ENCODE data around the gene NMNAT1. TPM values are rescaled to one million over a fixed set of nuclear protein-coding genes. Genes with fewer than 3 reads are reported as not detected.
A peak's percentile ranks its signal among the peaks of the same experiment; 100 is the strongest.
"Not testable (repeated sequence)": the region's sequence is repeated elsewhere in the genome, so short reads cannot be mapped to it uniquely, and the experiment has no call there.

Gene NMNAT1
- total RNA-seq, 1 donor = 10.5 TPM

GRCh38 chr1:9996624-9997582 lies 53.6 kb downstream of the NMNAT1 start, which contains the start of gene RBP7:
TSS of gene RBP7 (plus strand) at chr1:9997228. CDS start at chr1:9997259, 31 bp downstream.
- Histone ChIP-seq H3K9me3 (ENCODE audit: low read depth, low read length) (no peaks in the 10 kb centered on the region), H3K36me3 (ENCODE audit: insufficient read depth, low read length) (no peaks in the 10 kb centered on the region), H3K27ac (ENCODE audit: low read depth, low read length) (no peak within 1 kb of the TSS), H3K27me3 (ENCODE audit: insufficient read depth, low read length) (peaks cover 25% of the 10 kb centered on the region), H4K20me1 (ENCODE audit: insufficient read depth, low read length) (no peaks in the 10 kb centered on the region), H3K4me3 (ENCODE audit: insufficient read depth, low read length) (peak within 1 kb of the TSS; percentile 53), H3K4me2 (ENCODE audit: insufficient read depth, low read length) (peak within 1 kb of the TSS; percentile 69), H3K4me1 (ENCODE audit: insufficient read depth, low read length) (no peaks in the 10 kb centered on the region), H2AFZ (ENCODE audit: low read length) (no peak within 1 kb of the TSS), H3K79me2 (ENCODE audit: insufficient read depth, low read length) (no peaks in the 10 kb centered on the region)
- TF ChIP-seq CTCF (IDR thresholded peaks at IDR 0.05; ENCODE audit: extremely low read depth, low read depth, low read length) = no peak
- DNase-seq (ENCODE audit: insufficient read length, low spot score, missing footprints) = peak; percentile 69

DNA sequence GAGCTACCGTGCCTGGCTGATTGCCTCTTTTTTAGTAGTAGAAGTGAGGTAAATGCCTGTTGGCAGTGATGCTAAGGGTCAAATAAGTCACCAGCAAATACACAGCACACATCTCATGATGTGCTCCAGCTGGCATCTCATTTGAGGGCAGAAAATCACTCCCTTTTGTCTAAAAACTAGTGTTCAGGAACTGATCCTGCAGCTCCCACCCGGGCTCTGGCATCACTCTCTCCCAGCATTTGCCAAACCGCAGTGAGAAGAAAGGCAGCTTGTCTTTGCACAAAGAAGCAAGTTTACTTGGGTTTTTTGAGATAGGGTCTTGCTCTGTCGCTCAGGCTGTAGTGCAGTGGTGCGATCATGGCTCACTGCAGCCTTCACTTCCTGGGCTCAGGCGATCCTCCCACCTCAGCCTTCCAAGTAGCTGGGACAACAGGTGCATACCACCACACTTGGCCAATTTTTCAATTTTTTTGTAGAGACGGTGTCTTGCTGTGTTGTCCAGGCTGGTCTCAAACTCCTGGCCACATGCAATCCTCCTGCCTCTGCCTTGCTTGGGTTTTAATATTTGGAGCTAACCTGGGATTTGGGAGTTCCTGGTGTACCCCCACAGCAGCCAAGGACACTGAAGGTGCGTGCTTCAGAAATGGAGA lies 57.9 kb downstream of the NMNAT1 start:
- Histone ChIP-seq H4K20me1 (ENCODE audit: insufficient read depth, low read length) (no peaks in the 10 kb centered on the region), H2AFZ (ENCODE audit: low read length) (no peak overlapping the region), H3K36me3 (ENCODE audit: insufficient read depth, low read length) (no peaks in the 10 kb centered on the region), H3K9me3 (ENCODE audit: low read depth, low read length) (no peaks in the 10 kb centered on the region), H3K27me3 (ENCODE audit: insufficient read depth, low read length) (peaks cover 25% of the 10 kb centered on the region), H3K27ac (ENCODE audit: low read depth, low read length) (no peak overlapping the region), H3K4me2 (ENCODE audit: insufficient read depth, low read length) (no peak overlapping the region), H3K4me1 (ENCODE audit: insufficient read depth, low read length) (no peaks in the 10 kb centered on the region), H3K79me2 (ENCODE audit: insufficient read depth, low read length) (no peaks in the 10 kb centered on the region), H3K4me3 (ENCODE audit: insufficient read depth, low read length) (no peak overlapping the region)
- TF ChIP-seq CTCF (IDR thresholded peaks at IDR 0.05; ENCODE audit: extremely low read depth, low read depth, low read length) = no peak
- no peak for DNase-seq (ENCODE audit: insufficient read length, low spot score, missing footprints)

DNA sequence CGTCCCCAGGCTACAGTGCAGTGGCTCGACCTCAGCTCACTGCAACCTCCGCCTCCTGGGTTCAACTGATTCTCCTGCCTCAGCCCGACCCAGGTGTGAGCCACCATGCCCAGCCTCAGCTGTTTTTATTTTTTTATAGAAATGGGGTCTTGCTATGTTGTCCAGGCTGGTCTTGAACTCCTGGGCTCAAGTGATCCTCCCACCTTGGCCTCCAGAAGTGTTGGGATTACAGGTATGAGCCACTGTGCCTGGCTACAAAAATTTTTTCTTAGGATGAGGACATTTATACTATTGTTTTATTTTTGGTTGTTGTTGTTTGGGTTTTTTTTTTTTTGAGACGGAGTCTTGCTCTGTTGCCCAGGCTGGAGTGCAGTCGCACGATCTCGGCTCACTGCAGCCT lies 62.0 kb downstream of the NMNAT1 start:
- H4K20me1 ChIP-seq (ENCODE audit: insufficient read depth, low read length); H3K4me1 ChIP-seq (ENCODE audit: insufficient read depth, low read length); H3K36me3 ChIP-seq (ENCODE audit: insufficient read depth, low read length); H3K4me2 ChIP-seq (ENCODE audit: insufficient read depth, low read length); H3K27ac ChIP-seq (ENCODE audit: low read depth, low read length); DNase-seq (ENCODE audit: insufficient read length, low spot score, missing footprints); H3K79me2 ChIP-seq (ENCODE audit: insufficient read depth, low read length); H3K4me3 ChIP-seq (ENCODE audit: insufficient read depth, low read length); H2AFZ ChIP-seq (ENCODE audit: low read length); H3K9me3 ChIP-seq (ENCODE audit: low read depth, low read length); H3K27me3 ChIP-seq (ENCODE audit: insufficient read depth, low read length): not testable (repeated sequence)

DNA sequence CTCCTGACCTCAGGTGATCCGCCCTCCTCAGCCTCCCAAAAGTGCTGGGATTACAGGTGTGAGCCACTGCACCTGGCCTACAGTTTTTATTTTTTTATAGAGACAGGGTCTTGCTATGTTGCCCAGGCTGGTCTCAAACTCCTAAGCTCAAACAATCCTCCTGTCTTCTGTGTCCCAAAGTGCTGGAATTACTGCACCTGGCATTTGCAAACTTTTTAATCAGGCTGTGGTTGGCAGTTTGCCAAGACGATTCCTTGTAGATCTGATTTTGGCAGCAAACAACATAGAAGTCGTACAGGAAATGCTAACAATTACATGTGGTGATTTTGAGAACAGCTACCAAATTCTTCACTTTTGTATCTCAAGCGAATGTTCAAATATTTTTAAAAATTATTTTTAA lies 63.9 kb downstream of the NMNAT1 start:
- TF ChIP-seq CTCF (IDR thresholded peaks at IDR 0.05; ENCODE audit: extremely low read depth, low read depth, low read length) = no peak
- Histone ChIP-seq H3K79me2 (ENCODE audit: insufficient read depth, low read length) (no peaks in the 10 kb centered on the region), H3K27ac (ENCODE audit: low read depth, low read length) (no peak overlapping the region), H3K4me2 (ENCODE audit: insufficient read depth, low read length) (no peak overlapping the region), H3K9me3 (ENCODE audit: low read depth, low read length) (no peaks in the 10 kb centered on the region), H3K4me1 (ENCODE audit: insufficient read depth, low read length) (no peaks in the 10 kb centered on the region), H4K20me1 (ENCODE audit: insufficient read depth, low read length) (no peaks in the 10 kb centered on the region), H3K4me3 (ENCODE audit: insufficient read depth, low read length) (no peak overlapping the region), H3K27me3 (ENCODE audit: insufficient read depth, low read length) (no peaks in the 10 kb centered on the region), H2AFZ (ENCODE audit: low read length) (no peak overlapping the region), H3K36me3 (ENCODE audit: insufficient read depth, low read length) (no peaks in the 10 kb centered on the region)
- no peak for DNase-seq (ENCODE audit: insufficient read length, low spot score, missing footprints)
